ENCODE data around the gene TRPM3.

The TRPM3 gene

DNA sequence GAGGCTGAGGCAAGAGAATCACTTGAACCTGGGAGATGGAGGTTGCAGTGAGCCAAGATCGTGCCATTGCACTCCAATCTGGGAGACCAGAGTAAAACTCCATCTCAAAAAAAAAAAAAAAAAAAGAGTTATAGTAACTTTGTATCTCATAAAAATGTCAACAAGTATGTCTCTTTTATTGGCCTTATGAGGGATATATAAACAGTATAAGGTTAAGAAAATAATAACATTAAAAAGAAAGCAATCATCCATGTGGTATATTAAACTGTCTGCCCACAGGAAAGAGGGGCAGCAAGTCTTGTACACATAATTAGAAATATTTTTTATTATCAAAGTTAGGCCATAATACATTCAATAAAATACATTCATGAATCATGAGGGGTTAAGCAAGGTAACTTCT is 447.6 kb downstream of the TRPM3 start:
- H3K36me3 ChIP-seq (replicated peaks; ENCODE audit: low read depth, low read length): no peaks in the 10 kb centered on the region
- H3K27ac ChIP-seq (ENCODE audit: low read length): no peak overlapping the region
- no peak overlapping the region for H3K9ac ChIP-seq (ENCODE audit: low read length)
- no peak overlapping the region for H3K4me3 ChIP-seq (ENCODE audit: low read length)
- H3K4me2 ChIP-seq (ENCODE audit: low read length): no peak overlapping the region
- H4K20me1 ChIP-seq (ENCODE audit: insufficient read depth, low read length): no peaks in the 10 kb centered on the region
- H3K9me3 ChIP-seq (ENCODE audit: insufficient read depth, low read length): no peaks in the 10 kb centered on the region
- H3K27me3 ChIP-seq (ENCODE audit: low read depth, low read length): peaks cover 11% of the 10 kb centered on the region; the same call in 1 of the 2 replicates
- no peaks in the 10 kb centered on the region for H3K79me2 ChIP-seq (ENCODE audit: low read length)
- no peak overlapping the region for H2AFZ ChIP-seq (ENCODE audit: low read depth, low read length)
- no peak for TF ChIP-seq CTCF (IDR thresholded peaks at IDR 0.05; ENCODE audit: low read depth, low read length)
- no peak for TF ChIP-seq EZH2phosphoT487 (IDR thresholded peaks at IDR 0.05; ENCODE audit: low read depth)
- H3K4me1 ChIP-seq (ENCODE audit: low read length): no peaks in the 10 kb centered on the region

DNA sequence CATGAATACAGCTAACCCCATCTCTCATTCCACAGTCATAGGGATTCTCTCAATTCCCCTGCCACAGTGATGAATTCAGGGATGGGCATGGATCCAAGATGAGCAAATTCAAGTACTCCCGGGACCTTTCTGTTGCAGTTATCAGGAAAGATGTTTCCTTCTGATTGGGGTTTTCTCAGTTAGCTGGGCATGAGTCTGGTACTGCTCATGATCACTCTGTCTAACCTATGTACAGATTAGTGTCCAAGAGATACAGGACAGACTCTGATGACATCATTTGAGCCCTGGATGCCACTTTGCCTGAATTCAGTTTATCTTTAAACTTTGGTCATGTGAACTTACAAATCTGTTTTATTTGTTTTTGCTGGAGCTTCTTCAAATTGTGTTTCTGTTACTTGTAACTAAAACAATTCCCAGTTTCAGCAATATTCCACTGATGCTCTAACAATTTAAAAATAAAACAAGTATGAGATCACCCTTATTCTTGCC is 449.2 kb downstream of the TRPM3 start:
- Histone ChIP-seq H3K9me3 (ENCODE audit: insufficient read depth, low read length) (no peaks in the 10 kb centered on the region), H3K4me2 (ENCODE audit: low read length) (no peak overlapping the region), H3K27me3 (ENCODE audit: low read depth, low read length) (peaks cover 11% of the 10 kb centered on the region; the same call in 1 of the 2 replicates), H4K20me1 (ENCODE audit: insufficient read depth, low read length) (no peaks in the 10 kb centered on the region), H3K79me2 (ENCODE audit: low read length) (no peaks in the 10 kb centered on the region), H3K36me3 (replicated peaks; ENCODE audit: low read depth, low read length) (no peaks in the 10 kb centered on the region), H3K27ac (ENCODE audit: low read length) (no peak overlapping the region), H3K9ac (ENCODE audit: low read length) (no peak overlapping the region), H3K4me1 (ENCODE audit: low read length) (no peaks in the 10 kb centered on the region), H2AFZ (ENCODE audit: low read depth, low read length) (no peak overlapping the region), H3K4me3 (ENCODE audit: low read length) (no peak overlapping the region)
- TF ChIP-seq EZH2phosphoT487 (IDR thresholded peaks at IDR 0.05; ENCODE audit: low read depth) (no peak), CTCF (IDR thresholded peaks at IDR 0.05; ENCODE audit: low read depth, low read length) (no peak)

DNA sequence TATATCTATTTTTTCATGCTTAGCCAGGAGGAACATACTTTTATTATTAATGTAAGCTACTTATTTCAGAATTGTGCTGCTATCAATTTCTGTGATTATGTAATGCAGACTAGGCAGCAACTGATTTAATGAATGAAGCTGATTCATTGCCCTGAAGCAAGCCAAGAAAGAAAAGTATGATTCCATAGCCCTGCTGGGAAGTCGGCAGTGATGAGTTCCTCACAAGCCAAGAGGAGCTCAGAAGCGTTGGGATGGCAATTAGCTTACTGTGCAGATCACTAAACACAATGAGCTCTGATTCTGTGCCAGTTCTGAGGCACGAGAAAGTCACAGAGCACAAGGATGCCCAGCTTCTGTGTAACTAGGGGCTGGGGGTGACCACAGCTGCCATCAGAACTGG is 452.7 kb downstream of the TRPM3 start:
- no peak for TF ChIP-seq EZH2phosphoT487 (IDR thresholded peaks at IDR 0.05; ENCODE audit: low read depth)
- TF ChIP-seq CTCF (IDR thresholded peaks at IDR 0.05; ENCODE audit: low read depth, low read length): no peak

GRCh38 chr9:70658765-70659164 is 462.7 kb downstream of the TRPM3 start:
- Histone ChIP-seq H2AFZ (ENCODE audit: low read depth, low read length) (no peak overlapping the region), H3K4me3 (ENCODE audit: low read length) (no peak overlapping the region)
- no peak for TF ChIP-seq EZH2phosphoT487 (IDR thresholded peaks at IDR 0.05; ENCODE audit: low read depth)
- no peak for TF ChIP-seq CTCF (IDR thresholded peaks at IDR 0.05; ENCODE audit: low read depth, low read length)

More for the DNA sequence above, 452.7 kb downstream of the TRPM3 start:
- H4K20me1 ChIP-seq (ENCODE audit: insufficient read depth, low read length): no peaks in the 10 kb centered on the region
- H3K4me2 ChIP-seq (ENCODE audit: low read length): no peak overlapping the region
- H2AFZ ChIP-seq (ENCODE audit: low read depth, low read length): no peak overlapping the region
- no peak overlapping the region for H3K9ac ChIP-seq (ENCODE audit: low read length)
- no peak overlapping the region for H3K4me3 ChIP-seq (ENCODE audit: low read length)
- H3K9me3 ChIP-seq (ENCODE audit: insufficient read depth, low read length): no peaks in the 10 kb centered on the region
- H3K27ac ChIP-seq (ENCODE audit: low read length): no peak overlapping the region
- H3K36me3 ChIP-seq (replicated peaks; ENCODE audit: low read depth, low read length): no peaks in the 10 kb centered on the region
- H3K4me1 ChIP-seq (ENCODE audit: low read length): no peaks in the 10 kb centered on the region
- H3K79me2 ChIP-seq (ENCODE audit: low read length): no peaks in the 10 kb centered on the region
- H3K27me3 ChIP-seq (ENCODE audit: low read depth, low read length): 0 out of 2 replicates have a peak, but pooled peaks cover 8% of the 10 kb centered on the region

More at GRCh38 chr9:70658765-70659164, 462.7 kb downstream of the TRPM3 start:
- H3K27me3 ChIP-seq (ENCODE audit: low read depth, low read length): no peaks in the 10 kb centered on the region
- no peak overlapping the region for H3K4me2 ChIP-seq (ENCODE audit: low read length)
- no peaks in the 10 kb centered on the region for H3K4me1 ChIP-seq (ENCODE audit: low read length)
- no peak overlapping the region for H3K27ac ChIP-seq (ENCODE audit: low read length)
- no peaks in the 10 kb centered on the region for H3K79me2 ChIP-seq (ENCODE audit: low read length)
- H3K36me3 ChIP-seq (replicated peaks; ENCODE audit: low read depth, low read length): no peaks in the 10 kb centered on the region
- H4K20me1 ChIP-seq (ENCODE audit: insufficient read depth, low read length): no peaks in the 10 kb centered on the region
- H3K9me3 ChIP-seq (ENCODE audit: insufficient read depth, low read length): no peaks in the 10 kb centered on the region
- H3K9ac ChIP-seq (ENCODE audit: low read length): no peak overlapping the region

Data from OCI-LY3 (cell line).